H9 (cell line): ENCODE data around the gene TMEM270. TPM values are rescaled to one million over a fixed set of nuclear protein-coding genes. Genes with fewer than 3 reads are reported as not detected.

Experiments
- DNase-seq: peaks from one replicate; pipeline ENCODE4 v3.0.0-alpha.2; 2017
- H2AFZ ChIP-seq: one replicate; pipeline ENCODE4 v1.6.1; 2013; ENCODE audit warnings: mild to moderate bottlenecking, low read length, control low read depth, moderate library complexity
- H2AK5ac ChIP-seq: 2 replicates; pipeline ENCODE4 v1.6.1; 2013; ENCODE audit warnings: low read length, control low read depth, mixed read lengths; ENCODE audit not compliant: insufficient read length
- H2BK120ac ChIP-seq: one replicate; pipeline ENCODE4 v1.6.1; 2013; ENCODE audit warnings: low read depth, mild to moderate bottlenecking, low read length, control low read depth, inconsistent platforms; ENCODE audit not compliant: poor library complexity, severe bottlenecking
- H2BK12ac ChIP-seq: 2 replicates; pipeline ENCODE4 v1.6.1; 2013; ENCODE audit warnings: low read length, control low read depth, mixed read lengths, low read depth; ENCODE audit not compliant: insufficient read length
- H2BK15ac ChIP-seq: 2 replicates; pipeline ENCODE4 v1.6.1; 2013; ENCODE audit warnings: low read depth, low read length, control low read depth
- H2BK20ac ChIP-seq: one replicate; pipeline ENCODE4 v1.6.1; 2013; ENCODE audit warnings: low read depth, mild to moderate bottlenecking, low read length, control low read depth, inconsistent platforms; ENCODE audit not compliant: poor library complexity, severe bottlenecking
- H2BK5ac ChIP-seq: 2 replicates; pipeline ENCODE4 v1.6.1; 2013; ENCODE audit warnings: low read length, control low read depth, mixed read lengths; ENCODE audit not compliant: insufficient read length
- H3K14ac ChIP-seq: 2 replicates; pipeline ENCODE4 v1.6.1; 2013; ENCODE audit warnings: low read length, control low read depth; ENCODE audit not compliant: insufficient read depth
- H3K18ac ChIP-seq: 2 replicates; pipeline ENCODE4 v1.6.1; 2013; ENCODE audit warnings: low read depth, mild to moderate bottlenecking, mixed read lengths, low read length, control low read depth; ENCODE audit not compliant: insufficient read length
- H3K23ac ChIP-seq: 2 replicates; pipeline ENCODE4 v1.6.1; 2013; ENCODE audit warnings: low read length, control low read depth, mixed read lengths, low read depth; ENCODE audit not compliant: insufficient read length
- H3K23me2 ChIP-seq: 2 replicates; pipeline ENCODE4 v1.6.1; 2013; ENCODE audit warnings: low read depth, mild to moderate bottlenecking, mixed read lengths, low read length, control low read depth; ENCODE audit not compliant: insufficient read length, poor library complexity, severe bottlenecking
- H3K27ac ChIP-seq: 2 replicates; pipeline ENCODE4 v1.5.1; 2013; ENCODE audit warnings: low read length, control low read depth, mixed read lengths, low read depth; ENCODE audit not compliant: insufficient read length
- H3K27me3 ChIP-seq: 2 replicates; pipeline ENCODE4 v1.6.1; 2013; ENCODE audit warnings: low read length, control low read depth, inconsistent platforms; ENCODE audit not compliant: insufficient read depth
- H3K4ac ChIP-seq: 2 replicates; pipeline ENCODE4 v1.6.1; 2013; ENCODE audit warnings: low read depth, mild to moderate bottlenecking, control low read depth, inconsistent platforms, low read length, moderate library complexity
- H3K4me1 ChIP-seq: 2 replicates; pipeline ENCODE4 v1.6.1; 2013; ENCODE audit warnings: low read length, control low read depth, inconsistent platforms; ENCODE audit not compliant: insufficient read depth
- H3K4me2 ChIP-seq: 2 replicates; pipeline ENCODE4 v1.6.1; 2013; ENCODE audit warnings: low read length, control low read depth, mixed read lengths; ENCODE audit not compliant: insufficient read length, insufficient read depth
- H3K56ac ChIP-seq: 2 replicates; pipeline ENCODE4 v1.6.1; 2013; ENCODE audit warnings: low read depth, mild to moderate bottlenecking, mixed read lengths, low read length, control low read depth; ENCODE audit not compliant: insufficient read length
- H3K79me1 ChIP-seq: 2 replicates; pipeline ENCODE4 v1.6.1; 2013; ENCODE audit warnings: low read depth, mild to moderate bottlenecking, moderate library complexity, low read length, control low read depth, inconsistent platforms; ENCODE audit not compliant: insufficient read depth, poor library complexity, severe bottlenecking
- H3K79me2 ChIP-seq: 2 replicates; pipeline ENCODE4 v1.6.1; 2013; ENCODE audit warnings: low read length, control low read depth, inconsistent platforms; ENCODE audit not compliant: insufficient read depth
- H3K9ac ChIP-seq: 2 replicates; pipeline ENCODE4 v1.6.1; 2013; ENCODE audit warnings: low read length, control low read depth, mixed read lengths; ENCODE audit not compliant: insufficient read length; ENCODE audit errors: extremely low read depth
- H3K9me3 ChIP-seq: one replicate; pipeline ENCODE4 v1.6.1; 2013; ENCODE audit warnings: low read depth, low read length, inconsistent platforms; ENCODE audit not compliant: control insufficient read depth
- H3T11ph ChIP-seq: one replicate; pipeline ENCODE4 v1.6.1; 2013; ENCODE audit warnings: mild to moderate bottlenecking, low read length, control low read depth, inconsistent platforms
- H4K20me1 ChIP-seq: one replicate; pipeline ENCODE4 v1.6.1; 2013; ENCODE audit not compliant: control insufficient read depth, insufficient read length, insufficient read depth
- H4K5ac ChIP-seq: 2 replicates; pipeline ENCODE4 v1.6.1; 2013; ENCODE audit warnings: low read depth, mild to moderate bottlenecking, mixed read lengths, low read length, control low read depth; ENCODE audit not compliant: insufficient read length
- H4K8ac ChIP-seq: replicated peaks from 2 replicates; pipeline ENCODE4 v1.6.1; 2013; ENCODE audit warnings: low read length, control low read depth, mixed read lengths, low read depth; ENCODE audit not compliant: insufficient read length
- H4K91ac ChIP-seq: 2 replicates; pipeline ENCODE4 v1.6.1; 2013; ENCODE audit warnings: low read depth, mild to moderate bottlenecking, moderate library complexity, mixed read lengths, low read length, control low read depth; ENCODE audit not compliant: insufficient read length
- H3K27ac Mint-ChIP-seq, 3 experiments: 2 replicates in 2 of 3; 3 replicates in 1 of 3; pipeline ENCODE4 v1.8.0; 2020 to 2021; ENCODE audit warnings: mixed read lengths in 3 of 3, mild to moderate bottlenecking in 1 of 3, moderate library complexity in 1 of 3
- H3K27me3 Mint-ChIP-seq: 2 replicates; pipeline ENCODE4 v1.8.0; 2021; ENCODE audit warnings: low read depth, mild to moderate bottlenecking, moderate library complexity, mixed read lengths
- H3K36me3 Mint-ChIP-seq, 3 experiments: 2 replicates in 2 of 3; 3 replicates in 1 of 3; pipeline ENCODE4 v1.8.0; 2020 to 2021; ENCODE audit warnings: low read depth in 3 of 3, mixed read lengths in 3 of 3; ENCODE audit not compliant: insufficient read depth in 1 of 3
- H3K4me1 Mint-ChIP-seq, 2 experiments: 2 replicates each; pipeline ENCODE4 v1.8.0; 2020; ENCODE audit warnings: mixed read lengths in 2 of 2
- H3K4me3 Mint-ChIP-seq, 2 experiments: 2 replicates in 1 of 2; 3 replicates in 1 of 2; pipeline ENCODE4 v1.8.0; 2020 to 2021; ENCODE audit warnings: mild to moderate bottlenecking in 2 of 2, mixed read lengths in 2 of 2, moderate library complexity in 1 of 2
- H3K9me3 Mint-ChIP-seq, 2 experiments: 2 replicates in 1 of 2; 3 replicates in 1 of 2; pipeline ENCODE4 v1.8.0; 2020; ENCODE audit warnings: mild to moderate bottlenecking in 2 of 2, mixed read lengths in 2 of 2, moderate library complexity in 1 of 2
- WGBS: extraction: QIAGEN DNeasy Blood & Tissue Kit; methylation state at CpG from one replicate; pipeline ENCODE4 v1.1.7; 2013; ENCODE audit warnings: missing lambda C conversion rate, low lambda C conversion rate, mixed read lengths; ENCODE audit not compliant: insufficient read length; ENCODE audit errors: extremely low coverage; 5-methylcytosine and 5-hydroxymethylcytosine counted together
- total RNA-seq: library from RNA; stranded (reverse); gene quantifications from 2 replicates; pipeline ENCODE4 v1.2.1, GENCODE V29; 2021
- TF ChIP-seq, protein P1 (sequence below): fragments of 200-600 bp; sonication (generic); conservative IDR thresholded peaks from 3 replicates; pipeline ENCODE4 v1.8.0; 2021; ENCODE audit warnings: antibody characterized with exemption, mild to moderate bottlenecking

The TMEM270 gene
- total RNA-seq, 1 experiment from 2014 or later, result not detected

- Histone ChIP-seq H3K27me3 (no peaks in the 10 kb centered on the region; the same call in 1 of the 2 replicates), H3K9me3 (no peaks in the 10 kb centered on the region), H2BK5ac (no peak overlapping the region), H3K79me1 (no peaks in the 10 kb centered on the region), H4K20me1 (no peaks in the 10 kb centered on the region), H2BK12ac (no peak overlapping the region), H4K91ac (no peak overlapping the region), H3K23ac (no peak overlapping the region), H3K14ac (no peak overlapping the region), H3K9ac (no peak overlapping the region), H3K18ac (no peak overlapping the region), H3T11ph (no peak overlapping the region), H3K27ac (no peak overlapping the region), H2BK20ac (no peak overlapping the region), H3K56ac (no peak overlapping the region), H4K5ac (no peak overlapping the region), H3K4me1 (peaks cover under 1% of the 10 kb centered on the region; the same call in 1 of the 2 replicates), H2BK15ac (no peak overlapping the region), H3K4me2 (no peak overlapping the region), H2AFZ (no peak overlapping the region), H3K79me2 (no peaks in the 10 kb centered on the region), H3K23me2 (no peaks in the 10 kb centered on the region), H2BK120ac (no peak overlapping the region), H3K4ac (no peak overlapping the region), H2AK5ac (no peak overlapping the region), H4K8ac (no peak overlapping the region)
- peaks cover 4 to 17% (median 7%) of the 10 kb centered on the region in 3 experiments; a peak in 5 of 7 replicates for H3K36me3 Mint-ChIP-seq
- H3K9me3 Mint-ChIP-seq, result peaks cover 14 to 21% of the 10 kb centered on the region in 2 experiments; a peak in 4 of 5 replicates
- WGBS, result no CpG with 5 or more reads among the region's 1 CpG
- no peak overlapping the region for H3K27ac Mint-ChIP-seq
- no peak overlapping the region for H3K4me3 Mint-ChIP-seq
- TF ChIP-seq, protein P1, sequence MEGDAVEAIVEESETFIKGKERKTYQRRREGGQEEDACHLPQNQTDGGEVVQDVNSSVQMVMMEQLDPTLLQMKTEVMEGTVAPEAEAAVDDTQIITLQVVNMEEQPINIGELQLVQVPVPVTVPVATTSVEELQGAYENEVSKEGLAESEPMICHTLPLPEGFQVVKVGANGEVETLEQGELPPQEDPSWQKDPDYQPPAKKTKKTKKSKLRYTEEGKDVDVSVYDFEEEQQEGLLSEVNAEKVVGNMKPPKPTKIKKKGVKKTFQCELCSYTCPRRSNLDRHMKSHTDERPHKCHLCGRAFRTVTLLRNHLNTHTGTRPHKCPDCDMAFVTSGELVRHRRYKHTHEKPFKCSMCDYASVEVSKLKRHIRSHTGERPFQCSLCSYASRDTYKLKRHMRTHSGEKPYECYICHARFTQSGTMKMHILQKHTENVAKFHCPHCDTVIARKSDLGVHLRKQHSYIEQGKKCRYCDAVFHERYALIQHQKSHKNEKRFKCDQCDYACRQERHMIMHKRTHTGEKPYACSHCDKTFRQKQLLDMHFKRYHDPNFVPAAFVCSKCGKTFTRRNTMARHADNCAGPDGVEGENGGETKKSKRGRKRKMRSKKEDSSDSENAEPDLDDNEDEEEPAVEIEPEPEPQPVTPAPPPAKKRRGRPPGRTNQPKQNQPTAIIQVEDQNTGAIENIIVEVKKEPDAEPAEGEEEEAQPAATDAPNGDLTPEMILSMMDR, result no peak
- no peak for DNase-seq
- no peaks in the 10 kb centered on the region; the same call in 1 of the 2 replicates for H3K27me3 Mint-ChIP-seq
- peaks cover 0 to 8% of the 10 kb centered on the region in 2 experiments; a peak in 2 of 4 replicates for H3K4me1 Mint-ChIP-seq
Measured at GRCh38 chr7:73896454-73896853, 35.5 kb downstream of the TMEM270 start.
